HEK293 (cell line): ENCODE data around the gene NEGR1.

Experiments
- CTCF ChIA-PET: fragments of 350-600 bp; formaldehyde crosslinking; extraction: SDS; loops from one replicate; lab custom pipeline; 2021; ENCODE audit warnings: antibody characterized with exemption; lab: Yijun Ruan, JAX
- POLR2A ChIA-PET: fragments of 300-600 bp; formaldehyde crosslinking; extraction: SDS; loops from one replicate; lab custom pipeline; 2020; ENCODE audit warnings: antibody characterized with exemption, inconsistent platforms; lab: Yijun Ruan, JAX
- H3K27ac ChIP-seq: fragments of 200-500 bp; sonication (Bioruptor generic); 2 replicates; pipeline ENCODE4 v1.5.1; 2014; ENCODE audit warnings: low read depth, low read length, control low read depth, inconsistent platforms; ENCODE audit errors: extremely low read depth
- H3K36me3 ChIP-seq, 2 experiments: fragments of 200-500 bp in 1 of 2; sonication (Bioruptor generic) in 1 of 2; 1 replicate in 1 of 2; 2 replicates in 1 of 2; pipeline ENCODE4 v1.5.1; 2014 to 2017; ENCODE audit warnings: inconsistent platforms in 2 of 2, low read length in 2 of 2; ENCODE audit not compliant: control insufficient read depth in 2 of 2, insufficient read depth in 1 of 2
- H3K4me1 ChIP-seq: fragments of 200-500 bp; sonication (Bioruptor generic); 2 replicates; pipeline ENCODE4 v1.5.1; 2014; ENCODE audit warnings: mild to moderate bottlenecking, low read length, inconsistent platforms; ENCODE audit not compliant: control insufficient read depth, insufficient read depth
- H3K4me3 ChIP-seq: 2 replicates; pipeline ENCODE4 v1.5.1; 2011; ENCODE audit warnings: low read depth, mild to moderate bottlenecking, control low read depth, low read length, moderate library complexity
- H3K9me3 ChIP-seq: fragments of 200-500 bp; sonication (Bioruptor generic); 2 replicates; pipeline ENCODE4 v1.5.1; 2014; ENCODE audit warnings: low read depth, low read length, inconsistent platforms; ENCODE audit not compliant: control insufficient read depth, insufficient read depth
- GLI4 ChIP-seq: fragments of 450-650 bp; formaldehyde crosslinking; IDR thresholded peaks from 2 replicates; pipeline ENCODE4 v1.5.1; 2016; ENCODE audit warnings: missing biosample characterization, missing genetic modification characterization
- GLIS2 ChIP-seq: fragments of 450-650 bp; formaldehyde crosslinking; IDR thresholded peaks from 2 replicates; pipeline ENCODE4 v1.5.1; 2016; ENCODE audit warnings: missing biosample characterization, missing genetic modification characterization
- HOXD13 ChIP-seq: sonication (generic); formaldehyde crosslinking; IDR thresholded peaks from 2 replicates; pipeline ENCODE4 v1.8.0; 2022; ENCODE audit warnings: missing genetic modification reagents, borderline replicate concordance
- KLF8 ChIP-seq: fragments of 450-650 bp; formaldehyde crosslinking; IDR thresholded peaks from 2 replicates; pipeline ENCODE4 v1.5.1; 2016; ENCODE audit warnings: missing biosample characterization, missing genetic modification characterization
- PATZ1 ChIP-seq: fragments of 450-650 bp; formaldehyde crosslinking; IDR thresholded peaks from 2 replicates; pipeline ENCODE4 v1.5.1; 2016; ENCODE audit warnings: missing biosample characterization, missing genetic modification characterization
- PRDM1 ChIP-seq: fragments of 450-650 bp; formaldehyde crosslinking; IDR thresholded peaks from 2 replicates; pipeline ENCODE4; 2016; ENCODE audit warnings: missing biosample characterization, missing genetic modification characterization
- SP3 ChIP-seq: fragments of 450-650 bp; formaldehyde crosslinking; IDR thresholded peaks from 2 replicates; pipeline ENCODE4 v1.5.1; 2016; ENCODE audit warnings: missing biosample characterization, missing genetic modification characterization
- TSHZ1 ChIP-seq: fragments of 450-650 bp; formaldehyde crosslinking; IDR thresholded peaks from 2 replicates; pipeline ENCODE4 v1.5.1; 2016; ENCODE audit warnings: missing biosample characterization, missing genetic modification characterization, borderline replicate concordance
- ZNF140 ChIP-seq: fragments of 450-650 bp; formaldehyde crosslinking; IDR thresholded peaks from 2 replicates; pipeline ENCODE4 v1.5.1; 2016; ENCODE audit warnings: missing biosample characterization, missing genetic modification characterization
- ZNF157 ChIP-seq: fragments of 450-650 bp; formaldehyde crosslinking; IDR thresholded peaks from 2 replicates; pipeline ENCODE4 v1.5.1; 2016; ENCODE audit warnings: missing biosample characterization, missing genetic modification characterization
- ZNF19 ChIP-seq: fragments of 450-650 bp; formaldehyde crosslinking; IDR thresholded peaks from 2 replicates; pipeline ENCODE4; 2016; ENCODE audit warnings: missing biosample characterization, missing genetic modification characterization, low read depth
- ZNF341 ChIP-seq: fragments of 450-650 bp; formaldehyde crosslinking; IDR thresholded peaks from 2 replicates; pipeline ENCODE4; 2016; ENCODE audit warnings: low read depth, missing biosample characterization, missing genetic modification characterization
- ZNF416 ChIP-seq: fragments of 450-650 bp; formaldehyde crosslinking; IDR thresholded peaks from 2 replicates; pipeline ENCODE4 v1.5.1; 2016; ENCODE audit warnings: missing biosample characterization, missing genetic modification characterization
- ZNF433 ChIP-seq: fragments of 450-650 bp; formaldehyde crosslinking; IDR thresholded peaks from 2 replicates; pipeline ENCODE4 v1.5.1; 2016; ENCODE audit warnings: missing biosample characterization, missing genetic modification characterization, low read depth
- ZNF514 ChIP-seq: fragments of 450-650 bp; formaldehyde crosslinking; IDR thresholded peaks from 2 replicates; pipeline ENCODE4 v1.5.1; 2016; ENCODE audit warnings: missing biosample characterization, missing genetic modification characterization
- ZNF529 ChIP-seq: fragments of 450-650 bp; formaldehyde crosslinking; IDR thresholded peaks from 2 replicates; pipeline ENCODE4 v1.5.1; 2017; ENCODE audit warnings: missing genetic modification characterization, missing biosample characterization; ENCODE audit not compliant: insufficient replicate concordance
- ZNF530 ChIP-seq: fragments of 450-650 bp; formaldehyde crosslinking; IDR thresholded peaks from 2 replicates; pipeline ENCODE4 v1.5.1; 2016; ENCODE audit warnings: low read depth, missing biosample characterization, missing genetic modification characterization
- ZNF580 ChIP-seq: fragments of 450-650 bp; formaldehyde crosslinking; IDR thresholded peaks from 2 replicates; pipeline ENCODE4 v1.5.1; 2016; ENCODE audit warnings: missing biosample characterization, missing genetic modification characterization
- ZNF626 ChIP-seq: fragments of 450-650 bp; sonication (Bioruptor Pico); formaldehyde crosslinking; IDR thresholded peaks from 2 replicates; pipeline ENCODE4 v1.5.1; 2018; ENCODE audit warnings: missing biosample characterization, missing genetic modification characterization, inconsistent platforms
- ZNF664 ChIP-seq: fragments of 450-650 bp; formaldehyde crosslinking; IDR thresholded peaks from 2 replicates; pipeline ENCODE4 v1.5.1; 2016; ENCODE audit warnings: missing biosample characterization, missing genetic modification characterization
- ZNF704 ChIP-seq: fragments of 450-650 bp; formaldehyde crosslinking; IDR thresholded peaks from 2 replicates; pipeline ENCODE4 v1.5.1; 2016; ENCODE audit warnings: missing biosample characterization, missing genetic modification characterization
- ZNF776 ChIP-seq: fragments of 450-650 bp; formaldehyde crosslinking; IDR thresholded peaks from 2 replicates; pipeline ENCODE4 v1.5.0; 2017; ENCODE audit warnings: missing biosample characterization, missing genetic modification characterization, borderline replicate concordance
- ZSCAN16 ChIP-seq: fragments of 450-650 bp; formaldehyde crosslinking; IDR thresholded peaks from 2 replicates; pipeline ENCODE4 v1.5.1; 2016; ENCODE audit warnings: missing biosample characterization, missing genetic modification characterization
- ZSCAN23 ChIP-seq: fragments of 450-650 bp; formaldehyde crosslinking; IDR thresholded peaks from 2 replicates; pipeline ENCODE4 v1.5.1; 2016; ENCODE audit warnings: missing biosample characterization, missing genetic modification characterization

NEGR1 gene

GRCh38 chr1:72282271-72283021 is at the start of gene NEGR1 (continued):
- no peak for TF ChIP-seq ZNF626 (tag by site-specific recombination)

GRCh38 chr1:72326494-72326893 is 44.2 kb upstream of the NEGR1 start:
- Histone ChIP-seq H3K4me1 (no peaks in the 10 kb centered on the region), H3K4me3 (no peak overlapping the region), H3K9me3 (no peaks in the 10 kb centered on the region), H3K36me3 (no peaks in the 10 kb centered on the region), H3K27ac (no peak overlapping the region)
- ChIA-PET CTCF (no interaction called here), POLR2A (no interaction called here)
- TF ChIP-seq GLI4 (tag by site-specific recombination) (no peak), HOXD13 (CRISPR knock-in tag) (no peak), SP3 (tag by site-specific recombination) (no peak), ZNF433 (tag by site-specific recombination) (no peak), TSHZ1 (tag by site-specific recombination) (no peak), GLIS2 (tag by site-specific recombination) (no peak), ZNF704 (tag by site-specific recombination) (no peak), ZNF529 (no peak), PATZ1 (tag by site-specific recombination) (no peak), ZNF514 (tag by site-specific recombination) (no peak), ZNF140 (no peak), ZNF530 (no peak), ZSCAN23 (tag by site-specific recombination) (no peak), ZNF341 (no peak)

GRCh38 chr1:72324451-72324850 is 42.1 kb upstream of the NEGR1 start:
- CTCF ChIA-PET = no interaction called here
- Histone ChIP-seq H3K4me1 (no peaks in the 10 kb centered on the region), H3K9me3 (no peaks in the 10 kb centered on the region), H3K27ac (no peak overlapping the region), H3K36me3 (no peaks in the 10 kb centered on the region), H3K4me3 (no peak overlapping the region)
- POLR2A ChIA-PET = no interaction called here
- no peak for TF ChIP-seq ZNF19 (tag by site-specific recombination)
- no peak for TF ChIP-seq ZNF157 (tag by site-specific recombination)
- no peak for TF ChIP-seq PRDM1 (tag by site-specific recombination)
- TF ChIP-seq PATZ1 (tag by site-specific recombination) = no peak
- no peak for TF ChIP-seq ZNF776
- no peak for TF ChIP-seq ZNF530
- no peak for TF ChIP-seq ZNF664 (tag by site-specific recombination)
- TF ChIP-seq KLF8 (tag by site-specific recombination) = no peak
- no peak for TF ChIP-seq ZSCAN16
- TF ChIP-seq ZNF580 = no peak
- TF ChIP-seq ZNF416 (tag by site-specific recombination) = no peak
